ENCODE data around the gene RAB7B. TPM values are rescaled to one million over a fixed set of nuclear protein-coding genes. Genes with fewer than 3 reads are reported as not detected.

RAB7B gene
- total RNA-seq, 2 experiments from 2014 or later, result not detected

DNA sequence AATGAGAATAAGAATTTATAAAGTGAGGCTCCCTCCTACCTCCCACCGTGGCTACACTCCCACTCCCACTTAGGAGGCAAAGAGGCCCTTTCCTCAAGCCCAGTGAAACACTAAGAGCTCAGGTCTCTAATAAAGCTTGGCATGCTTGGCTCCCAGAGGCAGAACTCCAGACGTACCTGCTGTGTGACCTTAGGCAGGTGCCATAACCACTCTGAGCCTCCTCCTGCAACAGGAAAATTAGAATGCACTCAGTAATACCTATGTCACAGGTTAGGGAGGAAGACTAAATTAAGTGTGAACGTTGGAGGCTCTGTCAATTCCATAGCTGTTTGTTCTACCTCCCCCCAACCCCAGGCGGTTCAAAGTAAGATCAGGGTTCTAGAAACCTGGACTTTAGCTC is 43.4 kb downstream of the RAB7B start:
- Histone ChIP-seq H3K4me3 (ENCODE audit: low read depth, low read length, poor library complexity, severe bottlenecking) (no peak overlapping the region), H3K4me2 (ENCODE audit: low read length) (no peak overlapping the region), H3K9me2 (ENCODE audit: insufficient read depth, low read length) (no peaks in the 10 kb centered on the region), H3K36me3 (ENCODE audit: insufficient read depth, low read length) (no peaks in the 10 kb centered on the region), H3K4me1 (ENCODE audit: insufficient read depth, low read length, poor library complexity, severe bottlenecking) (no peaks in the 10 kb centered on the region), H3K9me3 (ENCODE audit: low read length) (no peaks in the 10 kb centered on the region), H3K79me2 (ENCODE audit: insufficient read depth, low read depth, low read length) (no peaks in the 10 kb centered on the region), H2AFZ (ENCODE audit: low read length) (no peak overlapping the region), H4K20me1 (ENCODE audit: insufficient read depth, low read length) (no peaks in the 10 kb centered on the region), H3K27ac (ENCODE audit: low read depth, low read length, poor library complexity, severe bottlenecking) (no peak overlapping the region)
- CTCF ChIA-PET (ENCODE audit: unreplicated experiment), result no interaction called here
- no peak for DNase-seq (ENCODE audit: low spot score)
- POLR2A ChIA-PET, result no interaction called here
- intact Hi-C loops (cut with micrococcal nuclease; ENCODE audit: unreplicated experiment), result no loop called here
- no peak for TF ChIP-seq EZH2phosphoT487 (IDR thresholded peaks at IDR 0.05; ENCODE audit: borderline replicate concordance, low read depth, low read length)
- TF ChIP-seq, protein P1, sequence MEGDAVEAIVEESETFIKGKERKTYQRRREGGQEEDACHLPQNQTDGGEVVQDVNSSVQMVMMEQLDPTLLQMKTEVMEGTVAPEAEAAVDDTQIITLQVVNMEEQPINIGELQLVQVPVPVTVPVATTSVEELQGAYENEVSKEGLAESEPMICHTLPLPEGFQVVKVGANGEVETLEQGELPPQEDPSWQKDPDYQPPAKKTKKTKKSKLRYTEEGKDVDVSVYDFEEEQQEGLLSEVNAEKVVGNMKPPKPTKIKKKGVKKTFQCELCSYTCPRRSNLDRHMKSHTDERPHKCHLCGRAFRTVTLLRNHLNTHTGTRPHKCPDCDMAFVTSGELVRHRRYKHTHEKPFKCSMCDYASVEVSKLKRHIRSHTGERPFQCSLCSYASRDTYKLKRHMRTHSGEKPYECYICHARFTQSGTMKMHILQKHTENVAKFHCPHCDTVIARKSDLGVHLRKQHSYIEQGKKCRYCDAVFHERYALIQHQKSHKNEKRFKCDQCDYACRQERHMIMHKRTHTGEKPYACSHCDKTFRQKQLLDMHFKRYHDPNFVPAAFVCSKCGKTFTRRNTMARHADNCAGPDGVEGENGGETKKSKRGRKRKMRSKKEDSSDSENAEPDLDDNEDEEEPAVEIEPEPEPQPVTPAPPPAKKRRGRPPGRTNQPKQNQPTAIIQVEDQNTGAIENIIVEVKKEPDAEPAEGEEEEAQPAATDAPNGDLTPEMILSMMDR (conservative IDR thresholded peaks at IDR 0.05; ENCODE audit: low read length), result no peak
- BruUV-seq (replicated peaks), result no TSS peak

DNA sequence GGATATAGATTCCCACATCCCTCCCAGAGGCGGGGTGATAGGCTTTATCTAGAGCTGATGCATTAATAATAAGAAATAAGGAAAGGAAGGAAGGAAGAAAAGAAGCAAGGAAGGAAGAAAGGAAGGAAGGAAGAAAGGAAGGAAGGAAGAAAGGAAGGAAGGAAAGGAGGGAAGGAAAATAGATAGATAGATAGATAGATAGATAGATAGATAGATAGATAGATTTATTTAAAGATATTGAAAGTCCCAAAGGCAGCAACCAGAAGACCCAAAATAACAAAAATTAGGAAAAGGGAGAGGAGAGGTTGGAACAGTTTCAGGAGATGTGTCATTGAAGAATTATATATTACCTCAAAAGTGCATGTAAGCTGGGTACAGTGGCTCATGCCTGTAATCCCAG is 47.7 kb downstream of the RAB7B start:
- Histone ChIP-seq H3K9me3 (ENCODE audit: low read length) (no peaks in the 10 kb centered on the region), H3K4me3 (ENCODE audit: low read depth, low read length, poor library complexity, severe bottlenecking) (no peak overlapping the region), H3K4me1 (ENCODE audit: insufficient read depth, low read length, poor library complexity, severe bottlenecking) (no peaks in the 10 kb centered on the region), H4K20me1 (ENCODE audit: insufficient read depth, low read length) (no peaks in the 10 kb centered on the region), H2AFZ (ENCODE audit: low read length) (no peak overlapping the region), H3K4me2 (ENCODE audit: low read length) (no peak overlapping the region), H3K36me3 (ENCODE audit: insufficient read depth, low read length) (no peaks in the 10 kb centered on the region), H3K27ac (ENCODE audit: low read depth, low read length, poor library complexity, severe bottlenecking) (no peak overlapping the region), H3K79me2 (ENCODE audit: insufficient read depth, low read depth, low read length) (no peaks in the 10 kb centered on the region), H3K9me2 (ENCODE audit: insufficient read depth, low read length) (no peaks in the 10 kb centered on the region)
- BruUV-seq (replicated peaks), result no TSS peak
- TF ChIP-seq, protein P1 (conservative IDR thresholded peaks at IDR 0.05; ENCODE audit: low read length), result no peak
- TF ChIP-seq EZH2phosphoT487 (IDR thresholded peaks at IDR 0.05; ENCODE audit: borderline replicate concordance, low read depth, low read length), result no peak
- POLR2A ChIA-PET, result no interaction called here
- CTCF ChIA-PET (ENCODE audit: unreplicated experiment), result no interaction called here
- no peak for DNase-seq (ENCODE audit: low spot score)
- intact Hi-C loops (cut with micrococcal nuclease; ENCODE audit: unreplicated experiment), result no loop called here

DNA sequence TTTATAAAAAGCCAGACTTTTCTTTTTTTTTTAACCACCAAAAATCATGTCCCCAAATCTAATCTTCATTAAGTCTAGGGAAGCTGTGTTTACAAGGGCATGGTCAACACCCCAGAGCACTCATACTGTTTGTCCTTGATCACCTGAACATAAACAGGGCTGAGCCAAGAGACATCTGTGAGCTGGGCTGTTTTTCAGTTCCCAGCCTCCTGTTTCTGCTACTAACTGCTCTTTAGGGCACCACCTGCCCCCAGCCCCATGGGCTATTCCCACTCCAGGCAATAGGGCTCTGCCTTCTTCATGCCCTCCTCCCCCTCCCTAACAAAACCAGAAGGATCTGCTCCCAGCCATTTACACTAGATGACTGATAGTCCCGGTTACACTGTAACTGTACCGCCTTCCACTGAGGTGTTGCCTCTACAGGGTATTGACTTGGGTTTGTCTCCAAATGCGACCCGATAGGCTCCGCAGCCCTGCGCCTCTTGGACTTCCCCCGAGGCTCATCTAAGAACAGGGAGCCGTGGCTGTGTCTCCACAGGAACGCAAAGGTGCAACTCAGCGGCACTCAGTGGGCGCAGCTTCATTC is 48.3 kb downstream of the RAB7B start:
- TF ChIP-seq, protein P1 (conservative IDR thresholded peaks at IDR 0.05; ENCODE audit: low read length), result no peak
- TF ChIP-seq EZH2phosphoT487 (IDR thresholded peaks at IDR 0.05; ENCODE audit: borderline replicate concordance, low read depth, low read length), result no peak
- intact Hi-C loops (cut with micrococcal nuclease; ENCODE audit: unreplicated experiment), result no loop called here
- Histone ChIP-seq H3K4me1 (ENCODE audit: insufficient read depth, low read length, poor library complexity, severe bottlenecking) (no peaks in the 10 kb centered on the region), H3K36me3 (ENCODE audit: insufficient read depth, low read length) (no peaks in the 10 kb centered on the region), H2AFZ (ENCODE audit: low read length) (no peak overlapping the region), H3K4me3 (ENCODE audit: low read depth, low read length, poor library complexity, severe bottlenecking) (no peak overlapping the region), H3K27ac (ENCODE audit: low read depth, low read length, poor library complexity, severe bottlenecking) (no peak overlapping the region), H4K20me1 (ENCODE audit: insufficient read depth, low read length) (no peaks in the 10 kb centered on the region), H3K9me3 (ENCODE audit: low read length) (no peaks in the 10 kb centered on the region), H3K9me2 (ENCODE audit: insufficient read depth, low read length) (no peaks in the 10 kb centered on the region), H3K79me2 (ENCODE audit: insufficient read depth, low read depth, low read length) (no peaks in the 10 kb centered on the region), H3K4me2 (ENCODE audit: low read length) (no peak overlapping the region)
- POLR2A ChIA-PET, result no interaction called here
- CTCF ChIA-PET (ENCODE audit: unreplicated experiment), result no interaction called here
- DNase-seq (ENCODE audit: low spot score), result no peak
- no TSS peak for BruUV-seq (replicated peaks)
